RWPE1 (cell line): ENCODE measurements around the gene CHST11.

Source experiments
- CTCF ChIA-PET: fragments of 350-600 bp; sonication (Branson Sonifier 250); formaldehyde crosslinking; extraction: SDS; loops from one replicate; lab custom pipeline; 2021; lab: Yijun Ruan, JAX
- POLR2A ChIA-PET: fragments of 400-600 bp; formaldehyde crosslinking; extraction: SDS; loops from one replicate; lab custom pipeline; 2020; ENCODE audit warnings: antibody characterized with exemption; ENCODE audit not compliant: low non-redundant PET; lab: Yijun Ruan, JAX
- DNase-seq: peaks from one replicate; pipeline ENCODE4 v3.0.0; 2012; ENCODE audit warnings: low spot score
- H3K27ac ChIP-seq: fragments of 450-650 bp; 2 replicates; pipeline ENCODE4 v1.5.1; 2017
- CTCF ChIP-seq: fragments of 450-650 bp; conservative IDR thresholded peaks from 2 replicates; pipeline ENCODE4 v1.5.1; 2017; ENCODE audit warnings: low read depth, mild to moderate bottlenecking

Gene CHST11

DNA sequence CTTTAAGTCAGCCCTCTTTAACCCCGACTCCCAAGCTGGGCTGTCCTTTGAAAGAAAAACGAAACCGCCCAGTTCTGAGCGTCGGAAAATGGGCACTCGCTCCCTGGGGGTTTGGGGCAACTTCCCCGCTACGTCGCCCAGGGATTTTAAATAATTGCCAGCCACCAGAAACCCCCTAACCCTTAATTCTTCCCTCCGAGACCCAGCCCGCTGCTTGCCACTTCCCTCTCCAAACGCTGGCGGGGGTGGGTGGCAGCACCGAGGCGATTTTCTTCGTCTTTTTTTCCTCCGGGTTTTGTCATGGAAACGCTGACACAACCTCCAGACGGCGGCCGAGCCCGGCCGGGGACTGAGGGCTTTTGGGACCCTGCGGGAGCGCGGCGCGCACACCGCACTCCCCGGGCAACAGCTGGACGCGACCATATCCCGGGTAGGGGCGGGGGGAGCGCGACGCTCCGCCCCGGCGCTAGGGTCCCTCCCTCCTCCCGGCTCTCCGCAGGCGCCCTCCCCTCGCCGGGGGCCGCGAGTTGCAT is at the start of gene CHST11:
Gene CHST11, plus strand, starts transcription at position 532 of the 533 bp plus-strand sequence.
- DNase-seq = peak; percentile 93
- no peak for TF ChIP-seq CTCF
- CTCF ChIA-PET = interaction anchor here (0.7 to 1.0 kb wide), 2 partner anchors 42 to 75 kb away, joined by 4 read pairs; no protein-coding TSS in a partner anchor
- peak within 1 kb of the TSS; percentile 89 for H3K27ac ChIP-seq
- POLR2A ChIA-PET = no interaction called here

DNA sequence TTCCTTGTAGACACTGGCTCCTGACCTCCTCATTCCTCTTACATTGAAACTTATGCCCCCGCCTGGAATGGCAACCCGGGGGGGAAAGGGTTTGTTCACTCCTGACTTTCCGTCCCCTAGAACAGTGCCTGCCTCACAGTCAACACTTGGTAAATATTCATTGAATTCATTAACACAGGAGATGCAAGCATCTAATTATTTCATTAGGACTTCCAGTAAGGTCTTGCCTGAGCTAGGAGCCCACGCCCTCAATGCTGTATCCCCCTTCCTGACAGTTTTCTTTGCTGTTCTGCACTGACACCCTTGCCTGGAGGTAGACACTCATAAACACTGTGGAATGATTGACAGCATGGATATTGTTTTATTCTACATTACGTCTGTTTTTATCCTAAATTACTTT is 49.3 kb upstream of the CHST11 start:
- no peak for TF ChIP-seq CTCF

DNA sequence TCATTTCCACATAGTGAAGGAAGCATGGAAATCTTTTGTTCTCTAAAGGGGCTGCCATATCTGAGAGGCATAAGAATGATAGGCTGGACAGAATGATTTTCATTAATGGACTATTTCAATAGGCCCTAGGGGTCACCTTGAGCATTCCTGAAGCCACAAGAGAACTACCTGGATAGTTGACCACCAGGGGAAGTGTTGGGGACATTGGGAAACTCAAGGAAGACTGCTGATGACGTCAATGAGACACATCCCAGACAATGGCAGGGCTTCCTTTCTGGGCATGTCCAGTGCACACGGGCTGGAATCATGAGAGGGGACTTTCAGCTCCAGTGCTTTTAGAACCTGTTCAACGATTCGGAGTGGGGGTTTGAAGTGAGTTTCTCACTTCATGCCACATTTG is 48.8 kb upstream of the CHST11 start:
- H3K27ac ChIP-seq = no peak overlapping the region
- DNase-seq = no peak
- no peak for TF ChIP-seq CTCF
- ChIA-PET CTCF (interaction anchor here (0.5 to 1.3 kb wide), 2 partner anchors 26 to 373 kb away, joined by 3 to 5 read pairs; no protein-coding TSS in a partner anchor), POLR2A (no interaction called here)

More for the DNA sequence above, 49.3 kb upstream of the CHST11 start:
- CTCF ChIA-PET = interaction anchor here (1.3 kb wide), 1 partner anchor 26 kb away, joined by 3 read pairs; no protein-coding TSS in a partner anchor
- POLR2A ChIA-PET = no interaction called here
- no peak overlapping the region for H3K27ac ChIP-seq
- no peak for DNase-seq

DNA sequence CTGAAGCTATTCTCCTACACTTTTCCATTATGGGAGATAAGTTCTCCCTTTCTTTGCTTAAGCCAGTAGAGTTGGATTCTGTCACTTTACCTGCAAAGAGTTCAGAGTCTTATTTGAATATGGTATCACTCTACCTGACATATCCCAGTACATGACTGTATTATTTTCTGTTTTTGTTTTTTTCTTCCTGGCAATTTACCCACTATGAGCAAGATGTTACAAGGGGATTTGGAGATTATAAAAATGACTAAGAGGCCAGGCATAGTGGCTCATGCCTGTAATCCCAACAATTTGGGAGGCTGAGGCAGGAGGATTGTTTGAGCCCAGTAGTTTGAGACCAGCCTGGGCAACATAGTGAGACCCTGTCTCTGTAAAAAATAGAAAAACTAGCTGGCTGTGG is 46.4 kb upstream of the CHST11 start:
- no peak for DNase-seq

DNA sequence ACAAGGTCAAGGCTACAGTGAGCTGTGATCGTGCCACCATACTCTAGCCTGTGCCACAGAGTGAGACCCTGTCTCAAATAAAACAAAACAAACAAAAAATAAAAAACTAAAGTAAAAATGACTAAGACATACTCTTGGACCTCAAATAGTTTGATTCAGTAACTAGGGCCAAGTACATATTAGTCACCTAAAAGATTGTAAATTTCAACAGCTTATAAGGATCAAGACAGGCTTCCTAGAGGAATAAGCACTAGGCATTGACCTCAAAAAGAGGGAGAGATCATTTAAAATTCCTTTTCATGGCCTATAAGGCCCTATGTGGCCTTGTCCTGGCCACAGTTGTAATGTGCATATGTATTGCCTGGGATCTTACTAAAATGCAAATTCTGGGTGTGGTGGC is 46.0 kb upstream of the CHST11 start:
- no peak for DNase-seq
- ChIA-PET CTCF (no interaction called here), POLR2A (no interaction called here)
- no peak overlapping the region for H3K27ac ChIP-seq
- no peak for TF ChIP-seq CTCF

More for the DNA sequence above, 46.4 kb upstream of the CHST11 start:
- no peak overlapping the region for H3K27ac ChIP-seq
- no peak for TF ChIP-seq CTCF
- ChIA-PET POLR2A (no interaction called here), CTCF (no interaction called here)

GRCh38 chr12:104411826-104412641 is 44.7 kb upstream of the CHST11 start:
- no peak overlapping the region for H3K27ac ChIP-seq
- ChIA-PET POLR2A (no interaction called here), CTCF (no interaction called here)
- TF ChIP-seq CTCF = no peak
- DNase-seq = peak; percentile 17
